A549 treated with AZD9567 at 1 μM for 4 hours (cell line): Measurements from ENCODE around the gene CFAP251. TPM values are rescaled to one million over a fixed set of nuclear protein-coding genes. Genes with fewer than 3 reads are reported as not detected.

Experiments
- total RNA-seq: library from RNA; stranded (reverse); fragments of 200-300 nt; extraction: Qiagen RNA extraction; gene quantifications from 5 replicates; pipeline ENCODE4 v1.2.3, GENCODE V29; 2022; ENCODE audit not compliant: insufficient read depth

CFAP251 gene, protein sequence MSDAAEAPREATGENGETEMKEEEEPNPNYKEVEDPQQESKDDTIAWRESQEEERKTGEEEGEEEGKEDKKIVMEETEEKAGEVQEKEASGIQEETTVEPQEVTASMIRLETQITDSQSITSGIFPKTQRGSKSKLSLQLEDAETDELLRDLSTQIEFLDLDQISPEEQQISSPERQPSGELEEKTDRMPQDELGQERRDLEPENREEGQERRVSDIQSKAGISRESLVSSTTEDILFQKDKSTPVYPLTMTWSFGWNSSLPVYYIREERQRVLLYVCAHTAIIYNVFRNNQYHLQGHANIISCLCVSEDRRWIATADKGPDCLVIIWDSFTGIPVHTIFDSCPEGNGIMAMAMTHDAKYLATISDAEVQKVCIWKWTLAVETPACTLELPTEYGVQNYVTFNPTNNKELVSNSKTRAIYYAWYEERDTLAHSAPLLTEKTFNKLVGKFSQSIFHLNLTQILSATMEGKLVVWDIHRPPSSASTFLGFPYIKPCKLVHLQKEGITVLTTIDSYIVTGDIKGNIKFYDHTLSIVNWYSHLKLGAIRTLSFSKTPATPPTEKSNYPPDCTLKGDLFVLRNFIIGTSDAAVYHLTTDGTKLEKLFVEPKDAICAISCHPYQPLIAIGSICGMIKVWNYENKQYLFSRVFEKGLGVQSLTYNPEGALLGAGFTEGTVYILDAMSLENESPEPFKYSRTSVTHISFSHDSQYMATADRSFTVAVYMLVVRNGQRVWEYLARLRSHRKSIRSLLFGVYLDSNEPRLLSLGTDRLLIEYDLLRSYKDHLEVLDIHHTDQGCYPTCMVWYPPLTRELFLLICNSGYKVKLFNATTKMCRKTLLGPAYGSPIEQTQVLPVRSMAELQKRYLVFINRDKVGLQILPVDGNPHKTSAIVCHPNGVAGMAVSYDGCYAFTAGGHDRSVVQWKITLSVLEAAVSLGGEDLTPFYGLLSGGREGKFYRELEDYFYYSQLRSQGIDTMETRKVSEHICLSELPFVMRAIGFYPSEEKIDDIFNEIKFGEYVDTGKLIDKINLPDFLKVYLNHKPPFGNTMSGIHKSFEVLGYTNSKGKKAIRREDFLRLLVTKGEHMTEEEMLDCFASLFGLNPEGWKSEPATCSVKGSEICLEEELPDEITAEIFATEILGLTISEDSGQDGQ
- 0.93 to 1.4 TPM (median 1.2 TPM) in 4 of 5 replicates, not detected in the other for total RNA-seq

GRCh38 chr12:121917950-121918678, at the start of gene CFAP251:
Gene CFAP251 (plus strand): TSS chr12:121918592. CDS start chr12:121921306, 2,714 bp downstream.

GRCh38 chr12:121888478-121889273, 29.7 kb upstream of the CFAP251 start, which contains the start of gene PSMD9:
Gene PSMD9 (plus strand): TSS chr12:121888790. CDS start chr12:121888857, 67 bp downstream.

DNA sequence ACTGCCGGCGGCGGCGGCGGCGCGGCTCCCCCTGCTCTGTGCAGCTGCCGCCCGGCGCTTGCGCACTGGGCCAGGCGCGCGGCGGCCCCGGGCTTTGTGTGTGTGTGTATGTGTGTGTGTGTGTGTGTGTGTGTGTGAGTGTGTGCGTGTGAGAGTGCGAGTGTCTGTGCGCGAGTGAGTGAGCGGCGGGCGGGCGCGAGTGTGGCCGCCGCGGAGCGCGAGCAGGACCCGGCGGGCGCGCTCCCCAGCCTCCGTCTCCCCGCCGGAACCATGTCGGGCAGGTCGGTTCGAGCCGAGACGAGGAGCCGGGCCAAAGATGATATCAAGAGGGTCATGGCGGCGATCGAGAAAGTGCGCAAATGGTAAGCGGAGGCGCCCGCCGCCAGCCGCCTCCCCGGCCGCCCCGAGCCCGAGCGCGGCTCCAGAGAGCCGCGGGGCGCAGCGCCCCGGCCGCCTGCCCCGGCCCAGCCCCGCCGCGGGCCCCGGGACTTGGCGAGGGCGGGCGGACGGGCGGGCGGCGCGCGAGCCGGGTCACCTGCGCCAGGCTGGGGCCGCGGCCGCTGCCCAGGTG, 103.5 kb downstream of the CFAP251 start, which contains the start of gene BCL7A:
BCL7A (plus strand) TSS at position 63 of the 571 bp plus-strand sequence; CDS start at position 271, 208 bp downstream.

Other genes starting within 250 kb of the CFAP251 start
- gene MORN3, start 248.9 kb upstream of the CFAP251 start, total RNA-seq: 0.15 to 0.30 TPM (median 0.22 TPM) in 4 of 5 replicates, not detected in the other
- 15.3 to 16.7 TPM (median 16.1 TPM) in 5 replicates for gene TMEM120B, start 205.8 kb upstream of the CFAP251 start, total RNA-seq
- 96.7 to 103 TPM (median 101 TPM) in 5 replicates for gene RHOF, start 124.9 kb upstream of the CFAP251 start, total RNA-seq
- 7.3 to 13.7 TPM (median 12.2 TPM) in 5 replicates for gene SETD1B, start 114.6 kb upstream of the CFAP251 start, total RNA-seq
- gene HPD, start 59.7 kb upstream of the CFAP251 start, total RNA-seq: 1.5 to 1.9 TPM (median 1.8 TPM) in 4 of 5 replicates, not detected in the other
- gene PSMD9, start 29.8 kb upstream of the CFAP251 start, total RNA-seq: 129 to 158 TPM (median 132 TPM) in 5 replicates
- gene BCL7A, start 103.3 kb downstream of the CFAP251 start, total RNA-seq: 10.3 to 12.0 TPM (median 11.0 TPM) in 5 replicates
- gene MLXIP, start 160.2 kb downstream of the CFAP251 start, total RNA-seq: 28.7 to 40.8 TPM (median 40.2 TPM) in 5 replicates